ENCODE results near the gene DLL1. TPM values are rescaled to one million over a fixed set of nuclear protein-coding genes. Genes with fewer than 3 reads are reported as not detected.

DLL1 gene
- total and polyA plus RNA-seq, 7 donors = 1.1 to 13.6 (median 4.6) TPM

- Histone ChIP-seq H3K27ac (no peak overlapping the region), H3K27me3 (no peaks in the 10 kb centered on the region), H3K9me3 (no peaks in the 10 kb centered on the region), H3K36me3 (no peaks in the 10 kb centered on the region), H3K4me3 (no peak overlapping the region), H3K4me1 (no peaks in the 10 kb centered on the region)
- TF ChIP-seq CTCF (IDR thresholded peaks at IDR 0.05) (no peak), EP300 (IDR thresholded peaks at IDR 0.05) (no peak), POLR2A (IDR thresholded peaks at IDR 0.05) (no peak), POLR2AphosphoS5 (IDR thresholded peaks at IDR 0.05) (no peak)
- 82 to 92% methylated on average over 14 of the region's 14 CpGs for WGBS, 2 donors
- intact Hi-C loops (cut with DNase I) = no loop called here
- DNase-seq = peak; percentile 46
Measured at GRCh38 chr6:170254315-170255213, 36.3 kb downstream of the DLL1 start.

- Histone ChIP-seq H3K27ac (no peak overlapping the region), H3K9me3 (no peaks in the 10 kb centered on the region), H3K4me3 (no peak overlapping the region), H3K4me1 (no peaks in the 10 kb centered on the region), H3K36me3 (no peaks in the 10 kb centered on the region), H3K27me3 (peaks cover 0 to 3% (median under 1%) of the 10 kb centered on the region in 3 donors)
- intact Hi-C loops (cut with DNase I) = no loop called here
- 92 to 95% methylated on average over 9 of the region's 9 CpGs for WGBS, 2 donors
- TF ChIP-seq EP300 (IDR thresholded peaks at IDR 0.05) (no peak), CTCF (IDR thresholded peaks at IDR 0.05) (no peak), POLR2A (IDR thresholded peaks at IDR 0.05) (no peak), POLR2AphosphoS5 (IDR thresholded peaks at IDR 0.05) (no peak)
- DNase-seq = peak; percentile 40
Measured at GRCh38 chr6:170253910-170254269, 37.0 kb downstream of the DLL1 start.

GRCh38 chr6:170253226-170253909 lies 37.5 kb downstream of the DLL1 start:
- 89% methylated on average over 30 of the region's 30 CpGs for WGBS, 2 donors
- DNase-seq = peak; percentile 41
- Histone ChIP-seq H3K9me3 (no peaks in the 10 kb centered on the region), H3K27me3 (peaks cover 0 to 8% (median 6%) of the 10 kb centered on the region in 3 donors), H3K27ac (no peak overlapping the region), H3K4me1 (peaks cover 0 to 5% (median 0%) of the 10 kb centered on the region in 4 donors), H3K36me3 (no peaks in the 10 kb centered on the region), H3K4me3 (no peak overlapping the region)
- intact Hi-C loops (cut with DNase I) = no loop called here
- TF ChIP-seq POLR2AphosphoS5 (IDR thresholded peaks at IDR 0.05) = no peak
- no peak for TF ChIP-seq EP300 (IDR thresholded peaks at IDR 0.05)
- no peak for TF ChIP-seq POLR2A (IDR thresholded peaks at IDR 0.05)
- no peak for TF ChIP-seq CTCF (IDR thresholded peaks at IDR 0.05)

GRCh38 chr6:170251776-170252571 lies 38.9 kb downstream of the DLL1 start:
- 94% methylated on average over 41 of the region's 41 CpGs for whole genome bisulfite sequencing, 2 donors

More at GRCh38 chr6:170251776-170252571, 38.9 kb downstream of the DLL1 start:
- intact Hi-C loops (cut with DNase I) = no loop called here
- no peak for TF ChIP-seq POLR2A (IDR thresholded peaks at IDR 0.05)
- TF ChIP-seq EP300 (IDR thresholded peaks at IDR 0.05) = no peak
- TF ChIP-seq POLR2AphosphoS5 (IDR thresholded peaks at IDR 0.05) = no peak
- TF ChIP-seq CTCF (IDR thresholded peaks at IDR 0.05) = no peak
- Histone ChIP-seq H3K27me3 (peaks cover 0 to 11% (median 8%) of the 10 kb centered on the region in 3 donors), H3K27ac (no peak overlapping the region), H3K4me1 (peaks cover 0 to 7% (median 0%) of the 10 kb centered on the region in 4 donors), H3K9me3 (no peaks in the 10 kb centered on the region), H3K4me3 (no peak overlapping the region), H3K36me3 (no peaks in the 10 kb centered on the region)
- DNase-seq = no peak

All from sigmoid colon (tissue), 7 donors.